DND-41 (cell line): Measurements from ENCODE around the gene DTWD2.
A peak's percentile ranks its signal among the peaks of the same experiment; 100 is the strongest.

Experiments
- CTCF ChIP-seq: IDR thresholded peaks from 2 replicates; pipeline ENCODE4 v1.5.1; 2012; ENCODE audit warnings: borderline replicate concordance, low read length, moderate library complexity, mild to moderate bottlenecking; ENCODE audit not compliant: poor library complexity, severe bottlenecking; ENCODE audit errors: extremely low read depth
- EZH2 ChIP-seq: IDR thresholded peaks from 3 replicates; pipeline ENCODE4 v1.6.1; 2012; ENCODE audit warnings: borderline replicate concordance, low read depth, mild to moderate bottlenecking, moderate library complexity, low read length, inconsistent platforms; ENCODE audit not compliant: severe bottlenecking

GRCh38 chr5:118956727-118957126 is 31.6 kb downstream of the DTWD2 start:
- TF ChIP-seq CTCF (peak; percentile 60), EZH2 (no peak)
